Esophagus squamous epithelium (tissue), 5 donors: Measurements from ENCODE around the gene AUTS2. TPM values are rescaled to one million over a fixed set of nuclear protein-coding genes. Genes with fewer than 3 reads are reported as not detected.

Experiments
- DNase-seq: peaks from one replicate; lab custom pipeline; 2025; lab: John Stamatoyannopoulos, UW
- H3K27ac ChIP-seq, 4 donors: fragments of 200-600 bp; sonication (generic); one replicate each; pipeline ENCODE4 v1.5.1; 2016 to 2019; ENCODE audit warnings: mild to moderate bottlenecking in 1 of 4
- H3K27me3 ChIP-seq, 4 donors: fragments of 200-600 bp; sonication (generic); 1 replicate in 3 of 4; 2 replicates in 1 of 4; pipeline versions ENCODE4 v1.5.1 to v1.6.0; 2017 to 2021; ENCODE audit warnings: antibody characterized with exemption in 1 of 4
- H3K36me3 ChIP-seq, 3 donors: fragments of 200-600 bp; sonication (generic); one replicate each; pipeline ENCODE4 v1.5.1; 2016 to 2019
- H3K4me1 ChIP-seq, 3 donors: fragments of 200-600 bp; sonication (generic); one replicate each; pipeline ENCODE4 v1.5.1; 2017 to 2019
- H3K4me3 ChIP-seq, 4 donors: fragments of 200-600 bp; sonication (generic); 1 replicate in 3 of 4; 2 replicates in 1 of 4; pipeline ENCODE4 v1.5.1; 2016 to 2019; ENCODE audit warnings: mild to moderate bottlenecking in 2 of 4, moderate library complexity in 1 of 4
- H3K9me3 ChIP-seq, 3 donors: fragments of 200-600 bp; sonication (generic); one replicate each; pipeline ENCODE4 v1.5.1; 2016 to 2019
- POLR2A ChIP-seq, 4 donors: fragments of 450-650 bp; IDR thresholded peaks; one replicate each; pipeline ENCODE4 v1.6.1; 2017; ENCODE audit warnings: antibody characterized with exemption in 4 of 4, mild to moderate bottlenecking in 4 of 4, moderate library complexity in 3 of 4
- WGBS, 2 donors: methylation state at CpG; one replicate each; pipeline ENCODE4 v1.1.5; 2018; 5-methylcytosine and 5-hydroxymethylcytosine counted together
- intact Hi-C: fragments of 100-400 bp; cut with DNase I; formaldehyde crosslinking; loops from one replicate; pipeline ENCODE4 v1.15.0; 2022
- total RNA-seq, 4 donors: library from RNA; depleted of rRNA; stranded (reverse); fragments of >200 nt; gene quantifications; one replicate each; pipeline ENCODE4 v1.1.0, GENCODE V29; 2016
- TF ChIP-seq, protein P1 (sequence below), 6 experiments: fragments of 450-650 bp in 4 of 6; fragments of 200-600 bp in 2 of 6; sonication (generic) in 2 of 6; IDR thresholded peaks; one replicate each; pipeline ENCODE4 v1.5.1; 2016 to 2019; ENCODE audit warnings: antibody characterized with exemption in 6 of 6, mild to moderate bottlenecking in 4 of 6, moderate library complexity in 4 of 6
- donor health status: DM: yes; HTN: yes; CAD: no.

AUTS2 gene
- total RNA-seq, 4 donors from 2014 or later = 9.5 to 36.2 (median 23.0) TPM

DNA sequence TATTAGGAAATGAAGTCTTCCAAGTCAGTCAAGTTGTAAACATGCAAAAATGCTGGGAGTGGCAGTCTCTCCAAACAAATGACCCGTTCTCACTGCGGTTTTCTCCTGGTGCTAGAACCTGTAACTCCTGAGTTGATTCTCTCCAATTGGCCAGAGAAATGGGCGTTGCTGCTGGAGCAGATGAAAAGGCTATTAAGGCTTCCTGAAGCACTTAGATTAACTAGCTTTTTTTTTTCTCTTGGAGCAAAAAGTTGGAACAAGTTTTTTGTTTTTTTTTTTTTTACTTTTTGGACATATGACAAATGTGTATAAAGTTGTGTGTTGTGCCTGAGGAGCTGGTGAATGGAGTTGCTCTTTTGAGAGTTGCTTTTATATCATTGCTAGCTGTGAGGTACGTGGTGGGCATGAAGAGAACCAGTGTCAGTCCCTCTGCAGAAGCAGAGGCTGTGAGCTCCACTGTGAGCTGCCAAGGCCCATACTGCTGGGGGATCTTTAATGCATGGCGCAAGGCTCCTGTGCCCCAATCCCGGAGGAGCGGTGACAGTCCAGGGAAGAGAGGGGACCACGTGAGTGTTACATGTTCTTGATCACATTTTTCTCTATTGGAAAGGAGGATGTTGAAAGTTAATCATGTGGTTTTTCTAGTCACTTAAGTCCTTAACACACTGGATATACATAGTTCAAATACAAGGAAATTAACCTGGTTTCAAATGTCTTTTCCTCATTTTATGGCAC is 1140.0 kb downstream of the AUTS2 start:
- Histone ChIP-seq H3K27me3 (no peaks in the 10 kb centered on the region), H3K4me3 (no peak overlapping the region), H3K36me3 (no peaks in the 10 kb centered on the region), H3K27ac (peak overlapping the region; percentile 59 to 81 (median 70)), H3K9me3 (no peaks in the 10 kb centered on the region), H3K4me1 (peaks cover 5 to 85% (median 38%) of the 10 kb centered on the region in 3 donors)
- no peak for DNase-seq
- 40 to 51% methylated on average over 8 of the region's 8 CpGs for WGBS, 2 donors
- TF ChIP-seq, protein P1, sequence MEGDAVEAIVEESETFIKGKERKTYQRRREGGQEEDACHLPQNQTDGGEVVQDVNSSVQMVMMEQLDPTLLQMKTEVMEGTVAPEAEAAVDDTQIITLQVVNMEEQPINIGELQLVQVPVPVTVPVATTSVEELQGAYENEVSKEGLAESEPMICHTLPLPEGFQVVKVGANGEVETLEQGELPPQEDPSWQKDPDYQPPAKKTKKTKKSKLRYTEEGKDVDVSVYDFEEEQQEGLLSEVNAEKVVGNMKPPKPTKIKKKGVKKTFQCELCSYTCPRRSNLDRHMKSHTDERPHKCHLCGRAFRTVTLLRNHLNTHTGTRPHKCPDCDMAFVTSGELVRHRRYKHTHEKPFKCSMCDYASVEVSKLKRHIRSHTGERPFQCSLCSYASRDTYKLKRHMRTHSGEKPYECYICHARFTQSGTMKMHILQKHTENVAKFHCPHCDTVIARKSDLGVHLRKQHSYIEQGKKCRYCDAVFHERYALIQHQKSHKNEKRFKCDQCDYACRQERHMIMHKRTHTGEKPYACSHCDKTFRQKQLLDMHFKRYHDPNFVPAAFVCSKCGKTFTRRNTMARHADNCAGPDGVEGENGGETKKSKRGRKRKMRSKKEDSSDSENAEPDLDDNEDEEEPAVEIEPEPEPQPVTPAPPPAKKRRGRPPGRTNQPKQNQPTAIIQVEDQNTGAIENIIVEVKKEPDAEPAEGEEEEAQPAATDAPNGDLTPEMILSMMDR (IDR thresholded peaks at IDR 0.05) = peak in 1 of 6 experiments; percentile 28
- no peak for TF ChIP-seq POLR2A (IDR thresholded peaks at IDR 0.05)
- intact Hi-C loops = no loop called here

DNA sequence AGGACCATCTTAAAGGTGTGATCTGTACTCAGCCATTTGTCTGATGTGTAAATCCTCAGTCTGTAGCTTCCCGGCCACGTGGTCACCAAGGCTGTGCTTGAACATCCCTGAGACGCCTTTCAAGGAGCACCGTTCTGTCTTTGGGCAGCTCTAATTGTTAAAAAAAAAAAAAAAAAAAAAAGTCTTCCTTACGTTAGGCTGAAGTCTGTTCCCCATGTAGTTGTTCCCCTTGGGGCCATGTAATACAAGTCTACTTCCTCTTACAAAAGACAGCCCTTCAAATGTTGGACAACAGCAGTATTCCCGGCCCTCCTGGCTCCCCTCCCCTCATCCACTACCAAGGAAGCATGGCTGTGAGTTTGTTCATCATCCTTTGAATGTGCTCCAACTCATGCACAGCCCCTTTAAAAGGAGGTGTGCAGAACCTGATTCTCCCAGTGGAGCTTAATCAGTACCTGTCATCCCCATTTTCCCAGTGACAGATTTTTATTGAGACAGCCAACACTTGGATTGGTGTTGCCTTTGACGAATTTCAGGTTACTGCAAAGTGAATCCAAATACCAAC is 1141.5 kb downstream of the AUTS2 start:
- Histone ChIP-seq H3K27me3 (no peaks in the 10 kb centered on the region), H3K9me3 (no peaks in the 10 kb centered on the region), H3K4me1 (peaks cover 5 to 91% (median 38%) of the 10 kb centered on the region in 3 donors), H3K36me3 (no peaks in the 10 kb centered on the region), H3K27ac (peak overlapping the region in 1 of 4 donors; percentile 81), H3K4me3 (no peak overlapping the region)
- TF ChIP-seq POLR2A (IDR thresholded peaks at IDR 0.05) = no peak
- TF ChIP-seq, protein P1 (IDR thresholded peaks at IDR 0.05) = no peak
- 36 to 53% methylated on average over 7 of the region's 7 CpGs for WGBS, 2 donors
- no peak for DNase-seq
- intact Hi-C loops = no loop called here

DNA sequence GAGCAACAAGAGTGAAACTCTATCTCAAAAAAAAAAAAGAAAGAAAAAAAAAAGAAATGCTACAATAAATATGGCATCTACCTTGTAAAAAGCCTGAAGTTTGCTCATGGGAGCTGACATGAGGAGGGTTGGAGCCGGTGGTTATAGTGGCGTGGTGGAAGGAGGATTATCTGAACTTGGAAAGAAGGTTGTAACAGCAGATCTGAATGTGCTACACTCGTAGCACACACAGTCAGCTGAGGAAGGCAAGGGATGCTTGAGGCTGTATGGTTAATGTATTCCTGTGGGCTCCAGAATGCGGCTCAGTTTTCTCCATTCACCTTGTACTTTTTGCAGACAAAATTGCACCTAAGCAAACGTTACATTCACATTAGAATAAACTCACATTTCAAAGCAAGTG is 1143.4 kb downstream of the AUTS2 start:
- 76 to 79% methylated on average over 5 of the region's 5 CpGs for WGBS, 2 donors

DNA sequence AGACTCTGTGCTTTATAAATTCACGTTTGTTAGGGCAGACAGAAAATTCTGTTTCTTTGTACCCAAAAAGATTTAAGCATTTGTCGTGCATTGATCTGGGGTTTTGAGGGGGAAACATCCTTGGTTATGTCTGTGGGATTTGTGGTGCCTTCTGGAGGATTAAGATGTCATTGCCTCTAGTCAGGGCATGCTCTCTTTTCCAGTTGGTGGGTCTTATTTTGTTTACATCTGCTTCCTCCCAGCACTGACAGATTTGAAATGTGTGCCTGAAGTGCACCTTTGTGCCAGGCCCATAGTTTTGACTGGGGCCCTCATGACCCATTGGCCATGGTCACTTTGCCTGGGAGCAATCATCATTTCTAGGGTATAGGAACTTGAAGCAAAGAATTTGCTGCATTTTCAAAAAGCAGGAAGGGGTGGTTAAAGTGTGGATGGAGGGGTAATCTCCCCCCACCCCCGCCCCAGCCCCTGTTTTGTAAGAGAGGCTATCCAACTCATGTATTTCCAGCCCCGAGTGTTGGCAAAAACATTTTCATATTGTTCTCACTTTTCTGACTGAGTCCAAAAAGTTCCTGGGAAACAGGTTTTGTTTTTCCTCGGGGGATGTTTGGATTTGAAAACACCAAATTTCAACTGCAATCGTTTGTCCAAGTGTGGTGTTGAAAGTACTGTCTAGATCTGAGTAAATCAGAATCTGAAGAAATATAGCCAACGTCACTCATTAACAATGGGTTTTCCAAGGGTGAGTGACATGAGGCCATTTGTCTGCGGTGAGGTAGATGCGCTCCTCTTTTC is 1145.5 kb downstream of the AUTS2 start:
- Histone ChIP-seq H3K27ac (peak overlapping the region in 3 of 4 donors; percentile 15 to 48 (median 40)), H3K36me3 (no peaks in the 10 kb centered on the region), H3K27me3 (no peaks in the 10 kb centered on the region), H3K9me3 (no peaks in the 10 kb centered on the region), H3K4me3 (no peak overlapping the region), H3K4me1 (peaks cover 5 to 58% (median 13%) of the 10 kb centered on the region in 3 donors)
- no peak for DNase-seq
- TF ChIP-seq POLR2A (IDR thresholded peaks at IDR 0.05) = no peak
- TF ChIP-seq, protein P1 (IDR thresholded peaks at IDR 0.05) = no peak
- intact Hi-C loops = no loop called here
- 34 to 56% methylated on average over 6 to 9 of the region's 9 CpGs for WGBS, 2 donors

More for the DNA sequence above, 1143.4 kb downstream of the AUTS2 start:
- Histone ChIP-seq H3K4me1 (peaks cover 5 to 74% (median 31%) of the 10 kb centered on the region in 3 donors), H3K36me3 (no peaks in the 10 kb centered on the region), H3K4me3 (no peak overlapping the region), H3K9me3 (no peaks in the 10 kb centered on the region), H3K27ac (no peak overlapping the region), H3K27me3 (no peaks in the 10 kb centered on the region)
- TF ChIP-seq, protein P1 (IDR thresholded peaks at IDR 0.05) = no peak
- no peak for TF ChIP-seq POLR2A (IDR thresholded peaks at IDR 0.05)
- DNase-seq = no peak
- intact Hi-C loops = no loop called here
